Psoas muscle (tissue), 8 donors: ENCODE results near the gene CDH4. TPM values are rescaled to one million over a fixed set of nuclear protein-coding genes. Genes with fewer than 3 reads are reported as not detected.

ENCODE experiments used
- ATAC-seq, 4 donors: fragments of 200-7000 bp; cut with Tn5 transposase; one replicate each; pipeline ENCODE4 v1.9.1; 2020; ENCODE audit warnings: moderate library complexity in 3 of 4, mild to moderate bottlenecking in 2 of 4
- DNase-seq, 2 donors: peaks; one replicate each; pipeline ENCODE4 v3.0.0-alpha.2; 2020
- H3K27ac ChIP-seq: fragments of 200-600 bp; one replicate; pipeline ENCODE4 v1.8.0; 2022
- H3K27me3 ChIP-seq, 3 donors: fragments of 200-600 bp in 1 of 3; one replicate each; pipeline versions ENCODE4 v1.6.1 to v1.8.0; 2013 to 2022; ENCODE audit warnings: low read length in 2 of 3, mild to moderate bottlenecking in 2 of 3, moderate library complexity in 1 of 3; ENCODE audit not compliant: insufficient read depth in 3 of 3
- H3K36me3 ChIP-seq, 2 donors: fragments of 200-600 bp in 1 of 2; one replicate each; pipeline versions ENCODE4 v1.6.1 to v1.8.0; 2013 to 2022; ENCODE audit warnings: low read depth in 1 of 2, mild to moderate bottlenecking in 1 of 2, moderate library complexity in 1 of 2; ENCODE audit not compliant: insufficient read depth in 1 of 2
- H3K4me1 ChIP-seq: fragments of 200-600 bp; one replicate; pipeline ENCODE4 v1.8.0; 2022
- H3K4me3 ChIP-seq: fragments of 200-600 bp; one replicate; pipeline ENCODE4 v1.8.0; 2022; ENCODE audit warnings: mild to moderate bottlenecking
- H3K9me3 ChIP-seq: fragments of 200-600 bp; one replicate; pipeline ENCODE4 v1.8.0; 2022
- WGBS, 3 donors: extraction: QIAGEN DNeasy Blood & Tissue Kit; methylation state at CpG; one replicate each; pipeline versions ENCODE4 v1.1.6 to v1.1.7; 2013; 5-methylcytosine and 5-hydroxymethylcytosine counted together
- intact Hi-C, 2 donors: fragments of 100-400 bp; cut with DNase I; formaldehyde crosslinking; loops; one replicate each; pipeline versions ENCODE4 v1.11.0 to v1.14.2; 2022
- polyA plus RNA-seq, 3 donors: library from polyadenylated mRNA; stranded (reverse); fragments of 200-250 nt; gene quantifications; one replicate each; pipeline ENCODE4 v1.2.3, GENCODE V29; 2013
- total RNA-seq, 4 donors: library from RNA; stranded (reverse); fragmentation: NEBNext Ultra II Directional in 2 of 4; extraction: Animal tissue kit (Norgen Biotek cat#: 25700) in 2 of 4; gene quantifications; one replicate each; pipeline versions ENCODE4 v1.2.1 to v1.2.4, GENCODE V29; 2021 to 2023
- TF ChIP-seq, protein P1 (sequence below): fragments of 200-600 bp; IDR thresholded peaks from one replicate; pipeline ENCODE4 v1.8.0; 2022; ENCODE audit warnings: antibody characterized with exemption
- donor health status: healthy with polysubstance abuse.
- donor health status: DM: no; HTN: no; CAD: no; lungs with moderate emphysema.
- donor health status: Bipolar disorder and iron deficiency.
- donor health status: healthy.
- donor health status: DM: yes; HTN: yes; CAD: no.
- donor health status: DM: no; HTN: no; CAD: no.
- donor health status: DM: no; HTN: no; CAD: no.
- donor health status: DM: yes; HTN: yes; CAD: no.

The CDH4 gene
- total and polyA plus RNA-seq, 7 donors, result 0.26 to 1.0 (median 0.34) TPM

DNA sequence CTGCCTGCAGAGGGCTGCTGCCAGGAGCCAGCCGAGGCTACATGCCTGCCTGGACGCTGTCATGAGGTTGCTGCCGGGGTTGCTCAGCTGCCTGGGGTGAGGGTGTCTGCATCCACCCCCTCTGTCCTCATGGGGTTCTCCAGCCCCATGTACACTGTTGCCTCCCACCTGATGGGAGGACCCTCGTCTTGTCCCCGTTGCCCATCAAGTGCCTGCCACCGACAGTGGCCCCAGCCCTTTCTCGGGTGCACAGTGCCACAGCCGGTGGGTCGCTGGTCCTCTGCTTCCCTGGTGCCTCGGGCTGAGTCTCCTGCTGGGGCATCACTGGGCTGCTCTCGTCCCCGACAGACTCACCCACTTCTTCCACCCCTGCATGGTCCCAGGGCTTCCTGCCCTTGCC is 313.7 kb downstream of the CDH4 start:
- TF ChIP-seq, protein P1, sequence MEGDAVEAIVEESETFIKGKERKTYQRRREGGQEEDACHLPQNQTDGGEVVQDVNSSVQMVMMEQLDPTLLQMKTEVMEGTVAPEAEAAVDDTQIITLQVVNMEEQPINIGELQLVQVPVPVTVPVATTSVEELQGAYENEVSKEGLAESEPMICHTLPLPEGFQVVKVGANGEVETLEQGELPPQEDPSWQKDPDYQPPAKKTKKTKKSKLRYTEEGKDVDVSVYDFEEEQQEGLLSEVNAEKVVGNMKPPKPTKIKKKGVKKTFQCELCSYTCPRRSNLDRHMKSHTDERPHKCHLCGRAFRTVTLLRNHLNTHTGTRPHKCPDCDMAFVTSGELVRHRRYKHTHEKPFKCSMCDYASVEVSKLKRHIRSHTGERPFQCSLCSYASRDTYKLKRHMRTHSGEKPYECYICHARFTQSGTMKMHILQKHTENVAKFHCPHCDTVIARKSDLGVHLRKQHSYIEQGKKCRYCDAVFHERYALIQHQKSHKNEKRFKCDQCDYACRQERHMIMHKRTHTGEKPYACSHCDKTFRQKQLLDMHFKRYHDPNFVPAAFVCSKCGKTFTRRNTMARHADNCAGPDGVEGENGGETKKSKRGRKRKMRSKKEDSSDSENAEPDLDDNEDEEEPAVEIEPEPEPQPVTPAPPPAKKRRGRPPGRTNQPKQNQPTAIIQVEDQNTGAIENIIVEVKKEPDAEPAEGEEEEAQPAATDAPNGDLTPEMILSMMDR, result no peak
- DNase-seq, result no peak
- H3K27me3 ChIP-seq, result no peaks in the 10 kb centered on the region
- H3K36me3 ChIP-seq, result no peaks in the 10 kb centered on the region
- intact Hi-C loops, result no loop called here
- H3K27ac ChIP-seq, result no peak overlapping the region
- no peaks in the 10 kb centered on the region for H3K4me1 ChIP-seq
- no peak for ATAC-seq
- no peaks in the 10 kb centered on the region for H3K9me3 ChIP-seq
- 74 to 84% (median 78%) methylated on average over 12 of the region's 12 CpGs for WGBS, 3 donors
- H3K4me3 ChIP-seq, result no peak overlapping the region

DNA sequence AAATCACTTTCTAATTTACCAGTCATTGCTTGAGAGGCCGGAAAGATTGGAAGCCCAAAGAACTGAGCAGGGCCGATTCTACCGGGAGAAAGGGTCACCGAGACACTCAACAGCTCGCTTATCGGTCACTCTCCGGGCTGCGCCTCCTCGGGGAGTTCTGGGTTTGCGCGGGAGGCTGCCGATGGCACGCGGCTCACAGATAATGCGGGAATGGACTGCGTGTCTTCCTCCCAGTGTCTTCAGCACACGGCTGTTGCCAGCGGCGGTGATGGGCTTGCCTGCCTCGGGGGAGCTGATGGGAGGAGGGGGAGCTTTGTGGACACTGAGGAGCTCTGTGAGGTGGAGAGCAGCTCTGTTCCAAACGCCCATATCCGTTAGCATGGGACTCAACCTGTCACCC is 314.6 kb downstream of the CDH4 start:
- H3K4me3 ChIP-seq, result no peak overlapping the region
- WGBS, 3 donors, result 79 to 86% (median 84%) methylated on average over 22 of the region's 22 CpGs
- ATAC-seq (no peak), DNase-seq (no peak)
- H3K36me3 ChIP-seq, result no peaks in the 10 kb centered on the region
- intact Hi-C loops, result no loop called here
- no peaks in the 10 kb centered on the region for H3K27me3 ChIP-seq
- no peaks in the 10 kb centered on the region for H3K4me1 ChIP-seq
- TF ChIP-seq, protein P1, result no peak
- H3K9me3 ChIP-seq, result no peaks in the 10 kb centered on the region
- H3K27ac ChIP-seq, result no peak overlapping the region

DNA sequence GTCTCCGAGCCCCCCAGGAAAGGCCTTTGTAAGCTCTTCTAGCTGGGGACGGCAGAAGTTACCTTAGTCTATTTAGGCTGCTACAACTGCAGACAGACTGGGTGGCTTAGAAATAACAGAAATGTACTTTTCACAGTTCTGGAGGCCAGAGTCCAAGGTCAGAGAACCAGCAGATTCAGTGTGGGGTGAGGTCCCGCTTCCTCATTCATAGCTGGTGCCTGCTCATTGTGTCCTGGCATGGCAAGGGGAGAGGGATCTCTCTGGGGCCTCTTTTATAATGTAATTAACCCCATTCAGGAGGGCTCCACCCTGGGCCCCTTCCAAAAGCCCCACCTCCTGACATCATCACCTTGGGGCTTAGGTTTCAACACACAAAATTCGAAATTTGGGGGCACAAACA is 315.1 kb downstream of the CDH4 start:
- 49 to 62% (median 53%) methylated on average over 4 of the region's 4 CpGs for WGBS, 3 donors

DNA sequence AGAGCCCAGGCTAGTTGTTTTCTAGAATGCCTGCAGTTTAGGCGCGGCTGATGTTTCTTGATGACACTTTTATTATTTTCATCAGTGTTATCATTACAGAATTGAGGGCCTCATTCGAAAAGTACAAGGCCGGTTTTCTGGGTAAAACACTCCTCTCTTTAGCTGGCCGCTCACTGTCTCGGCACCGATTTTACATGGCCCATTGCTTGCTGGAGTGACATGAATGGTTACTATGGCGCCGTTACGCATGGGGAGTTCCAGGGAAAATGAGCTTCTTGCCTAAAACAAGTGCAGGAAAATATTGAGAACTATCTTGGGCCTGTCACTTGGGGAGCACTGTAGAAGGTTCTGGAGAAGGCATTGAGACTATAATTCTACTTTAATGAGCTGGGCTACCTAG is 317.8 kb downstream of the CDH4 start:
- no peak for DNase-seq
- TF ChIP-seq, protein P1, result no peak
- no peaks in the 10 kb centered on the region for H3K36me3 ChIP-seq
- ATAC-seq, result no peak
- 73 to 80% (median 75%) methylated on average over 10 of the region's 10 CpGs for WGBS, 3 donors
- intact Hi-C loops, result no loop called here
- H3K4me1 ChIP-seq, result no peaks in the 10 kb centered on the region
- H3K27ac ChIP-seq, result no peak overlapping the region
- H3K9me3 ChIP-seq, result no peaks in the 10 kb centered on the region
- no peak overlapping the region for H3K4me3 ChIP-seq
- no peaks in the 10 kb centered on the region for H3K27me3 ChIP-seq

More for the DNA sequence above, 315.1 kb downstream of the CDH4 start:
- no peak for ATAC-seq
- Histone ChIP-seq H3K4me1 (no peaks in the 10 kb centered on the region), H3K4me3 (no peak overlapping the region), H3K27me3 (no peaks in the 10 kb centered on the region), H3K27ac (no peak overlapping the region), H3K36me3 (no peaks in the 10 kb centered on the region), H3K9me3 (no peaks in the 10 kb centered on the region)
- no peak for DNase-seq
- intact Hi-C loops, result no loop called here
- TF ChIP-seq, protein P1, result no peak

DNA sequence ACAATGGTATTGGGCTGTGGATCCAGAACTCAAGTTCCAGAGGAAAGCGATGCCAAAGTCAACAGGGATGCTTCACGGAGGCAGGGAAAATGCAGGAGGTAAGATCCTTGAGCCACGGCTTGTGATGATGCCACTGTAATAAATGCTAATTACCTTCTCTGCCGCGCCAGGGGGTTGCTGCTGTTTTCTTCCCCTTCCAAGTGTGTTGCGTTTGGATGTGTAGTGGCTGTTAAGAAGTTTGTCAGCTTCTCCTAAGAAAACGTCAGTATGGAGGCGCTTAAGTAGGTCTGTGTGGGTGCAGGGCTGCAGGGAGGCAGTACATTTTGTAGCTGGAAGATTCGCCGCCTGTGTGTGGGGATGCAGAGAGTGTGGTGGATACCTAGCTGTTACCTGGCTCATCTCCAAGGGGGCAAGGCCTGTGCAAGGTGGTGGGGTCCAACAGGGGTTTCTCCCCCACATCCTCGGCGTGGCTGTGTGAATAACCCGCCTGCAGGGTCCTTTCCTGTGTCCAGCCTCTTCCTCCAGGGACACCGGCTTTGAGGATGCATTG is 318.7 kb downstream of the CDH4 start:
- H3K4me3 ChIP-seq, result no peak overlapping the region
- no peak for DNase-seq
- no peaks in the 10 kb centered on the region for H3K9me3 ChIP-seq
- no peak overlapping the region for H3K27ac ChIP-seq
- 75 to 82% (median 81%) methylated on average over 14 of the region's 14 CpGs for WGBS, 3 donors
- H3K4me1 ChIP-seq, result no peaks in the 10 kb centered on the region
- no peak for ATAC-seq
- TF ChIP-seq, protein P1, result no peak
- H3K36me3 ChIP-seq, result no peaks in the 10 kb centered on the region
- H3K27me3 ChIP-seq, result no peaks in the 10 kb centered on the region
- intact Hi-C loops, result no loop called here
